Fibroblast of lung (primary cell): ENCODE results near the gene DTX2. TPM values are rescaled to one million over a fixed set of nuclear protein-coding genes. Genes with fewer than 3 reads are reported as not detected.
A peak's percentile ranks its signal among the peaks of the same experiment; 100 is the strongest.
"Not testable (repeated sequence)": the region's sequence is repeated elsewhere in the genome, so short reads cannot be mapped to it uniquely, and the experiment has no call there.

Source experiments
- DNase-seq, 2 donors: peaks; one replicate each; pipeline versions ENCODE4 v3.0.0 to v3.0.0-alpha.2; 2010; ENCODE audit warnings: low read depth in 2 of 2
- H2AFZ ChIP-seq: 2 replicates; pipeline ENCODE4 v1.5.1; 2012; ENCODE audit warnings: low read length, control low read depth, inconsistent platforms
- H3K27ac ChIP-seq: 2 replicates; pipeline ENCODE4 v1.5.1; 2011; ENCODE audit warnings: low read length, control low read depth; ENCODE audit not compliant: insufficient read depth
- H3K27me3 ChIP-seq: 2 replicates; pipeline ENCODE4 v1.5.1; 2011; ENCODE audit warnings: mild to moderate bottlenecking, low read length; ENCODE audit not compliant: control insufficient read depth, insufficient read depth
- H3K36me3 ChIP-seq: 2 replicates; pipeline ENCODE4 v1.5.1; 2011; ENCODE audit warnings: low read length; ENCODE audit not compliant: control insufficient read depth, insufficient read depth
- H3K4me1 ChIP-seq: 2 replicates; pipeline ENCODE4 v1.5.1; 2011; ENCODE audit warnings: low read length; ENCODE audit not compliant: control insufficient read depth, insufficient read depth; ENCODE audit errors: extremely low read depth
- H3K4me2 ChIP-seq: 2 replicates; pipeline ENCODE4 v1.5.1; 2011; ENCODE audit warnings: low read length, control low read depth; ENCODE audit not compliant: insufficient read depth; ENCODE audit errors: extremely low read depth
- H3K4me3 ChIP-seq, 4 experiments: fragments of 200-600 bp in 1 of 4; sonication (generic) in 1 of 4; replicated peaks in 1 of 4; 2 replicates each; pipeline ENCODE4 v1.5.1; 2011 to 2016; ENCODE audit warnings: low read length in 4 of 4, low read depth in 3 of 4, mild to moderate bottlenecking in 3 of 4, control low read depth in 2 of 4, inconsistent platforms in 1 of 4, mixed read lengths in 1 of 4; ENCODE audit not compliant: insufficient read depth in 1 of 4; ENCODE audit errors: control extremely low read depth in 1 of 4
- H3K79me2 ChIP-seq: 2 replicates; pipeline ENCODE4 v1.5.1; 2012; ENCODE audit warnings: mild to moderate bottlenecking, low read length, inconsistent platforms; ENCODE audit not compliant: control insufficient read depth, insufficient read depth
- H3K9ac ChIP-seq: 2 replicates; pipeline ENCODE4 v1.5.1; 2011; ENCODE audit warnings: mild to moderate bottlenecking, low read length, control low read depth; ENCODE audit not compliant: insufficient read depth
- H3K9me3 ChIP-seq: 2 replicates; pipeline ENCODE4 v1.5.1; 2012; ENCODE audit warnings: low read depth, low read length; ENCODE audit not compliant: control insufficient read depth, insufficient read depth
- H4K20me1 ChIP-seq: 2 replicates; pipeline ENCODE4 v1.5.1; 2011; ENCODE audit warnings: low read length; ENCODE audit not compliant: control insufficient read depth, insufficient read depth; ENCODE audit errors: extremely low read depth
- EZH2 ChIP-seq: IDR thresholded peaks from 2 replicates; pipeline ENCODE4 v1.5.1; 2012; ENCODE audit warnings: low read length, control low read depth, mild to moderate bottlenecking; ENCODE audit errors: missing control alignments
- polyA minus RNA-seq: library from RNA; depleted of rRNA, polyadenylated mRNA; stranded (reverse); fragments of >200 nt; gene quantifications from 2 replicates; pipeline ENCODE4 v1.2.3, GENCODE V29; 2011; ENCODE audit warnings: low replicate concordance
- polyA plus RNA-seq, 2 donors: library from polyadenylated mRNA; depleted of rRNA in 1 of 2; stranded (reverse) in 1 of 2; unstranded in 1 of 2; fragments of >200 nt; gene quantifications; 2 replicates each; pipeline ENCODE4 v1.2.1, GENCODE V29; 2011 to 2012; ENCODE audit warnings: missing spikeins in 1 of 2
- total RNA-seq: library from RNA; depleted of rRNA; stranded (reverse); fragments of >200 nt; gene quantifications from 2 replicates; pipeline ENCODE4 v1.2.1, GENCODE V29; 2014
- TF ChIP-seq, protein P1 (sequence below), 2 donors: IDR thresholded peaks in 1 of 2; conservative IDR thresholded peaks in 1 of 2; 1 replicate in 1 of 2; 2 replicates in 1 of 2; pipeline ENCODE4 v1.5.1; 2011 to 2012; ENCODE audit warnings: low read length in 2 of 2, control low read depth in 1 of 2, inconsistent platforms in 1 of 2, low read depth in 1 of 2, mild to moderate bottlenecking in 1 of 2

The DTX2 gene
- total RNA-seq (2.6 and 6.8 TPM in 2 replicates), polyA plus RNA-seq (2.2 and 3.4 TPM in 2 replicates), polyA minus RNA-seq (24.3 and 35.4 TPM in 2 replicates)
- polyA plus RNA-seq (2012), result 5.8 and 9.1 TPM in 2 replicates

DNA sequence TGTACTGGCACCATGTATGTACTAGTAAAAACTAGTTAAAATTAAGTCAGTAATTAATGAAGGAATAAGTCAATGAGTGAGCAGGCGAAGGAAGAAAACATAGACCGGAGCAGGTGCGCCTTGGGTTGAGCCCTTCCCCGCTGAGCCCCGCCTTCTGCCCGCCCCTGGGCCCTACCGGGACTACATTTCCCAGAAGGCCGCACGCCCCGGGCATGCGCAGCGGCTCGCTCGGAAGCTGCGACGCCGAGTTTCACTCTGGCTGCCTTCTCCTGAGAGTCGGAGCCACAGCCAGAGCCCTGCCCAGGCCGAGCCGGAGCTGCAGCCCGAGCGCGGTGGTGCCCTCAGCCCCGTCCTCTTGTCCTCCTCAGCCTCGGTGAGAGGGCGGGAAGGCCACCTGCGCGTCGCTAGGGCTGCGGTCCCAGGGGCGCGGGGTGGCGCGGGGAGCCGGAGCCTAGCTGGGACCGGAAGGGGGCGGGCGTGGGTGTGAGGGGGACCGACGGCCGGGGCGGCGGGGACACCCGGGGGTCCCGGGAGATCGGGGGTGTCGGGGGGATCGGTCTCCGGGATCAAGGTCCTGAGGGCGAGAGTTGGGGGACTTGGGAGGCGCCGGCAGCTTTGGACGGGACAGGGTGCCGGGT, at the start of gene DTX2:
Gene DTX2, plus strand, starts transcription at position 246 of the 638 bp plus-strand sequence. CDS start 18,801 bp downstream, outside the sequence.
- H3K9me3 ChIP-seq, H2AFZ ChIP-seq, H3K27me3 ChIP-seq, H3K27ac ChIP-seq, H3K4me2 ChIP-seq, DNase-seq, H3K36me3 ChIP-seq, H3K4me1 ChIP-seq, H4K20me1 ChIP-seq, H3K79me2 ChIP-seq: not testable (repeated sequence)
- Histone ChIP-seq H3K9ac (peak within 1 kb of the TSS; percentile 37), H3K4me3 (peak within 1 kb of the TSS in 2 of 4 experiments; percentile 33 to 53)

DNA sequence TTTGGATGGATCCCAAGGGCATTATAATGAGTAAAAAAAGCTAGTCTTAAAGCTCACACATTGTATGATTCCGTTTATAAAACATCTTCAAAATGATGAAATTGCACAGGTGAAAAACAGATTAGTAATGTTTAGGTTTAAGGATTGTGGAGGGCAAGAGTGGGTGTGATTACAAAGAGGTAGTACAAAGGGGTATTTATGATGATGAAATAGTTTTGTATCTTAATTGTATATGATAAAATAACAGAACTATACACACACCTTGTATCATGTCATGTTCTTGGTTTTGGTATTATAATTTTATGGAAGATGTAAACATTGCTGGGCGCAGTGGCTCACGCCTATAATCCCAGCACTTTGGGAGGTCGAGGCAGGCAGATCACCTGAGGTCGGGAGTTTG, 49.3 kb upstream of the DTX2 start:
- Histone ChIP-seq H3K9me3 (no peaks in the 10 kb centered on the region), H4K20me1 (no peaks in the 10 kb centered on the region), H3K4me1 (no peaks in the 10 kb centered on the region), H3K9ac (no peak overlapping the region), H3K27ac (no peak overlapping the region), H2AFZ (no peak overlapping the region), H3K4me2 (no peak overlapping the region), H3K27me3 (peaks cover 2% of the 10 kb centered on the region), H3K36me3 (no peaks in the 10 kb centered on the region), H3K79me2 (no peaks in the 10 kb centered on the region), H3K4me3 (no peak overlapping the region)
- DNase-seq, result no peak
- TF ChIP-seq EZH2, result no peak
- TF ChIP-seq, protein P1, sequence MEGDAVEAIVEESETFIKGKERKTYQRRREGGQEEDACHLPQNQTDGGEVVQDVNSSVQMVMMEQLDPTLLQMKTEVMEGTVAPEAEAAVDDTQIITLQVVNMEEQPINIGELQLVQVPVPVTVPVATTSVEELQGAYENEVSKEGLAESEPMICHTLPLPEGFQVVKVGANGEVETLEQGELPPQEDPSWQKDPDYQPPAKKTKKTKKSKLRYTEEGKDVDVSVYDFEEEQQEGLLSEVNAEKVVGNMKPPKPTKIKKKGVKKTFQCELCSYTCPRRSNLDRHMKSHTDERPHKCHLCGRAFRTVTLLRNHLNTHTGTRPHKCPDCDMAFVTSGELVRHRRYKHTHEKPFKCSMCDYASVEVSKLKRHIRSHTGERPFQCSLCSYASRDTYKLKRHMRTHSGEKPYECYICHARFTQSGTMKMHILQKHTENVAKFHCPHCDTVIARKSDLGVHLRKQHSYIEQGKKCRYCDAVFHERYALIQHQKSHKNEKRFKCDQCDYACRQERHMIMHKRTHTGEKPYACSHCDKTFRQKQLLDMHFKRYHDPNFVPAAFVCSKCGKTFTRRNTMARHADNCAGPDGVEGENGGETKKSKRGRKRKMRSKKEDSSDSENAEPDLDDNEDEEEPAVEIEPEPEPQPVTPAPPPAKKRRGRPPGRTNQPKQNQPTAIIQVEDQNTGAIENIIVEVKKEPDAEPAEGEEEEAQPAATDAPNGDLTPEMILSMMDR (conservative IDR thresholded peaks at IDR 0.05 in 1 of 2, IDR thresholded peaks at IDR 0.05 in 1 of 2; ENCODE audit: low read depth in 1 of 2, low read length in 2 of 2), result no peak

DNA sequence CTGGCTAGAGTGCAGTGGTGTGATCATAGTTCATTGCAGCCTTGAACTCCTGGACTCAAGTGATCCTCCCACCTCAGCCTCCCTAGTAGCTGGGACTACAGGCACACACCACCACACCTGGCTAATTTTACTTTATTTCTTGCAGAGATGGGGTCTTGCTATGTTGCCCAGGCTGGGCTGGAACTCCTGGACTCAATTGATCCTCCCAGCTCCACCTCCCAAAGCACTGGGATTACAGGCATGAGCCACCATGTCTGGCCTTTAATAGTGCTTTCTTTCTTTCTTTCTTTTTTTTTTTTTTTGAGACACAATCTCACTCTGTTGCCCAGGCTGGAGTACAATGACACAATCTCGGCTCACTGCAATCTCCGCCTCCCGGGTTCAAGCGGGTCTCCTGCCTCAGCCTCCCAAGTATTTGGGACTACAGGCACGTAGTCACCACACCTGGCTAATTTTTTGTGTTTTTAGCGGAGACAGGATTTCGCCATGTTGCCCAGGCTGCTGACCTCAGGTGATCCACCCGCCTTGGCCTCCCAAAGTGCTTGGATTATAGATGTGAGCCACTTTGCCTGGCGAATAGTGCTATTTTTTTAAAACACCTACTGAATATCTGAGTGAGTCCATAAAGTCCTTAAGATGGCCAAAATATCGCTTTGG, 43.7 kb upstream of the DTX2 start:
- H4K20me1 ChIP-seq, H3K9ac ChIP-seq, H3K4me3 ChIP-seq, H3K27me3 ChIP-seq, H3K79me2 ChIP-seq, H3K9me3 ChIP-seq, H3K4me2 ChIP-seq, H2AFZ ChIP-seq, DNase-seq, H3K36me3 ChIP-seq, H3K4me1 ChIP-seq, H3K27ac ChIP-seq: not testable (repeated sequence)

DNA sequence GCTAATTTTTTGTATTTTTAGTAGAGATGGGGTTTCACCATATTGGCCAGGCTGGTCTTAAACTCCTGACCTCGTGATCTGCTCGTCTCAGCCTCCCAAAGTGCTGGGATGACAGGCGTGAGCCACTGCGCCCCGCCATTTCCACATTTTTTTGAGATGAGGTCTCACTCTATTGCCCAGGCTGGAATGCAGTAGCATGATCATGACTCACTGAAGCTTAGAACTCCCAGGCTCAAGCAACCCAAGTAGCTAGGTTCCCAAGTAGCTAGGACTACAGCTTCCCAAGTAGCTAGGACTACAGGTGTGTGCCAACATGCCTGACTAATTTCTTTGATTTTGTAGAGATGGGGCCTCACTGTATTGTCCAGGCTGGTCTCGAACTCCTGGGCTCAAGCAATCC, 40.4 kb upstream of the DTX2 start:
- H3K9me3 ChIP-seq, H3K4me3 ChIP-seq, H3K4me1 ChIP-seq, H2AFZ ChIP-seq, H3K27me3 ChIP-seq, H3K4me2 ChIP-seq, H4K20me1 ChIP-seq, H3K36me3 ChIP-seq, H3K9ac ChIP-seq, H3K79me2 ChIP-seq: not testable (repeated sequence)
- peak; percentile 83 to 98 for DNase-seq
- peak overlapping the region; percentile 63 for H3K27ac ChIP-seq
